Upper lobe of left lung (tissue), 4 donors: Measurements from ENCODE around the gene RAI14.

Experiments used
- EP300 ChIP-seq, 4 donors: sonication (generic); formaldehyde crosslinking; IDR thresholded peaks; one replicate each; pipeline ENCODE4 v1.5.1; 2017; ENCODE audit warnings: antibody characterized with exemption in 4 of 4, control low read depth in 2 of 4
- POLR2A ChIP-seq, 4 donors: fragments of 450-650 bp; IDR thresholded peaks; one replicate each; pipeline ENCODE4 v1.5.1; 2016 to 2017; ENCODE audit warnings: antibody characterized with exemption in 4 of 4, mild to moderate bottlenecking in 2 of 4
- POLR2AphosphoS5 ChIP-seq, 2 donors: sonication (generic); formaldehyde crosslinking; IDR thresholded peaks; one replicate each; pipeline ENCODE4 v1.5.1; 2017; ENCODE audit warnings: antibody characterized with exemption in 2 of 2
- TF ChIP-seq, protein P1 (sequence below), 6 experiments: fragments of 450-650 bp in 4 of 6; fragments of 200-600 bp in 2 of 6; sonication (generic) in 2 of 6; IDR thresholded peaks; one replicate each; pipeline ENCODE4 v1.5.1; 2016 to 2019; ENCODE audit warnings: antibody characterized with exemption in 6 of 6

DNA sequence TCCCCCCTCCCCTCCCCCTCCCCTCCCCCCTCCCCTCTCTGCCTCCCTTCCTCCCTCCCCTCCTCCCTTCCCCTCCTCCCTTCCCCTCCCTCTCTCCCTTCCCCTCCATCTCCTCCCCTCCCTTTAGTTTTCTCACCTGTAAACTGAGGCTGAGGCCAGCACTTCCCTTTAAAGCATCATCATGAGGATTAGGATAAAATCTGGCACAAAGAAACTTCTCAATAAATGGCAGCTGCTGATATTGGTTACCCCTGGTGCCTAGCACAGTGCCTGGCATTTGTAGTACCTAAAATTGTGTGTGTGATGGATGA, 41.9 kb downstream of the RAI14 start:
- TF ChIP-seq, protein P1, sequence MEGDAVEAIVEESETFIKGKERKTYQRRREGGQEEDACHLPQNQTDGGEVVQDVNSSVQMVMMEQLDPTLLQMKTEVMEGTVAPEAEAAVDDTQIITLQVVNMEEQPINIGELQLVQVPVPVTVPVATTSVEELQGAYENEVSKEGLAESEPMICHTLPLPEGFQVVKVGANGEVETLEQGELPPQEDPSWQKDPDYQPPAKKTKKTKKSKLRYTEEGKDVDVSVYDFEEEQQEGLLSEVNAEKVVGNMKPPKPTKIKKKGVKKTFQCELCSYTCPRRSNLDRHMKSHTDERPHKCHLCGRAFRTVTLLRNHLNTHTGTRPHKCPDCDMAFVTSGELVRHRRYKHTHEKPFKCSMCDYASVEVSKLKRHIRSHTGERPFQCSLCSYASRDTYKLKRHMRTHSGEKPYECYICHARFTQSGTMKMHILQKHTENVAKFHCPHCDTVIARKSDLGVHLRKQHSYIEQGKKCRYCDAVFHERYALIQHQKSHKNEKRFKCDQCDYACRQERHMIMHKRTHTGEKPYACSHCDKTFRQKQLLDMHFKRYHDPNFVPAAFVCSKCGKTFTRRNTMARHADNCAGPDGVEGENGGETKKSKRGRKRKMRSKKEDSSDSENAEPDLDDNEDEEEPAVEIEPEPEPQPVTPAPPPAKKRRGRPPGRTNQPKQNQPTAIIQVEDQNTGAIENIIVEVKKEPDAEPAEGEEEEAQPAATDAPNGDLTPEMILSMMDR (IDR thresholded peaks at IDR 0.05) = no peak
- TF ChIP-seq POLR2AphosphoS5 (IDR thresholded peaks at IDR 0.05) = no peak
- no peak for TF ChIP-seq POLR2A (IDR thresholded peaks at IDR 0.05)
- TF ChIP-seq EP300 (IDR thresholded peaks at IDR 0.05) = no peak
